IMR-90 (cell line): ENCODE results near the gene PRKD1. TPM values are rescaled to one million over a fixed set of nuclear protein-coding genes. Genes with fewer than 3 reads are reported as not detected.

Source experiments
- ATAC-seq: fragments of 200-7000 bp; cut with Tn5 transposase; 2 replicates; pipeline ENCODE4 v1.9.1; 2020; ENCODE audit warnings: low read depth, mild to moderate bottlenecking, moderate library complexity
- BruUV-seq: library from RNA; stranded (reverse); fragments of 400-500 nt; replicated peaks from 2 replicates; lab custom pipeline; 2021; lab: Mats Ljungman, UMichigan
- CTCF ChIA-PET: fragments of 300-600 bp; formaldehyde crosslinking; extraction: SDS; loops from one replicate; lab custom pipeline; 2021; ENCODE audit warnings: antibody characterized with exemption; lab: Yijun Ruan, JAX
- POLR2A ChIA-PET: fragments of 300-600 bp; sonication (Branson Sonifier 250); formaldehyde crosslinking; loops from one replicate; lab custom pipeline; 2022; ENCODE audit warnings: antibody characterized with exemption; ENCODE audit not compliant: unreplicated experiment; lab: Charles Lee
- DNase-seq: peaks from one replicate; pipeline ENCODE4 v3.0.0; 2013
- H2AFZ ChIP-seq: replicated peaks from 2 replicates; pipeline ENCODE3; 2013; ENCODE audit warnings: low read length, mild to moderate bottlenecking; ENCODE audit not compliant: poor library complexity
- H2AK5ac ChIP-seq: 2 replicates; pipeline ENCODE4 v1.6.1; 2013; ENCODE audit warnings: low read depth, low read length, inconsistent platforms
- H2AK9ac ChIP-seq: replicated peaks from 2 replicates; pipeline ENCODE3; 2013; ENCODE audit warnings: mild to moderate bottlenecking, low read depth, low read length, moderate library complexity; ENCODE audit not compliant: poor library complexity
- H2BK120ac ChIP-seq: 2 replicates; pipeline ENCODE4 v1.6.1; 2013; ENCODE audit warnings: low read depth, low read length, inconsistent platforms
- H2BK15ac ChIP-seq: 3 replicates; pipeline ENCODE4 v1.6.1; 2013; ENCODE audit warnings: low read depth, low read length, inconsistent platforms
- H2BK20ac ChIP-seq: 2 replicates; pipeline ENCODE4 v1.6.1; 2013; ENCODE audit warnings: low read depth, mild to moderate bottlenecking, inconsistent platforms, low read length, moderate library complexity
- H2BK5ac ChIP-seq: 2 replicates; pipeline ENCODE4 v1.6.1; 2013; ENCODE audit warnings: mild to moderate bottlenecking, low read depth, low read length, inconsistent platforms; ENCODE audit not compliant: poor library complexity, severe bottlenecking
- H3K14ac ChIP-seq: replicated peaks from 2 replicates; pipeline ENCODE4 v1.6.1; 2013; ENCODE audit warnings: low read depth, low read length, inconsistent platforms
- H3K18ac ChIP-seq: 2 replicates; pipeline ENCODE4 v1.6.1; 2013; ENCODE audit warnings: low read depth, low read length, control low read depth
- H3K23ac ChIP-seq: 2 replicates; pipeline ENCODE4 v1.6.1; 2013; ENCODE audit warnings: low read depth, low read length, inconsistent platforms
- H3K27ac ChIP-seq: 2 replicates; pipeline ENCODE4 v1.5.1; 2013; ENCODE audit warnings: mild to moderate bottlenecking, control low read depth, low read length; ENCODE audit not compliant: insufficient read depth
- H3K27me3 ChIP-seq: 2 replicates; pipeline ENCODE4 v1.6.1; 2013; ENCODE audit warnings: low read length; ENCODE audit not compliant: control insufficient read depth, insufficient read depth
- H3K36me3 ChIP-seq: 2 replicates; pipeline ENCODE4 v1.6.1; 2013; ENCODE audit warnings: low read length, mixed read lengths; ENCODE audit not compliant: control insufficient read depth, insufficient read depth
- H3K4ac ChIP-seq: 2 replicates; pipeline ENCODE4 v1.6.1; 2013; ENCODE audit warnings: low read depth, low read length, inconsistent platforms
- H3K4me1 ChIP-seq: 2 replicates; pipeline ENCODE4 v1.6.1; 2013; ENCODE audit warnings: low read length, mixed read lengths; ENCODE audit not compliant: control insufficient read depth, insufficient read depth
- H3K4me2 ChIP-seq: 2 replicates; pipeline ENCODE4 v1.6.1; 2013; ENCODE audit warnings: low read depth, mild to moderate bottlenecking, control low read depth, low read length, moderate library complexity
- H3K4me3 ChIP-seq: 2 replicates; pipeline ENCODE4 v1.5.1; 2013; ENCODE audit warnings: low read depth, mild to moderate bottlenecking, control low read depth, low read length, moderate library complexity; ENCODE audit not compliant: insufficient read depth
- H3K56ac ChIP-seq: 2 replicates; pipeline ENCODE4 v1.6.1; 2013; ENCODE audit warnings: low read length, inconsistent platforms; ENCODE audit not compliant: insufficient read depth; ENCODE audit errors: extremely low read depth
- H3K79me1 ChIP-seq, 2 experiments: 2 replicates each; pipeline ENCODE4 v1.6.1; 2013; ENCODE audit warnings: low read length in 2 of 2, inconsistent platforms in 1 of 2, low read depth in 1 of 2
- H3K9ac ChIP-seq: 2 replicates; pipeline ENCODE4 v1.6.1; 2013; ENCODE audit warnings: low read depth, low read length, control low read depth
- H3K9me1 ChIP-seq: 2 replicates; pipeline ENCODE4 v1.6.1; 2013; ENCODE audit warnings: low read length, inconsistent platforms; ENCODE audit not compliant: insufficient read depth
- H3K9me3 ChIP-seq: 2 replicates; pipeline ENCODE4 v1.6.1; 2013; ENCODE audit warnings: low read length; ENCODE audit not compliant: control insufficient read depth, insufficient read depth
- H4K20me1 ChIP-seq: 2 replicates; pipeline ENCODE4 v1.6.1; 2013; ENCODE audit warnings: low read length, inconsistent platforms; ENCODE audit not compliant: insufficient read depth
- H4K5ac ChIP-seq: 2 replicates; pipeline ENCODE4 v1.6.1; 2013; ENCODE audit warnings: mild to moderate bottlenecking, low read depth, low read length, control low read depth
- H4K8ac ChIP-seq, 2 experiments: 2 replicates each; pipeline ENCODE4 v1.6.1; 2013; ENCODE audit warnings: low read depth in 2 of 2, low read length in 2 of 2, control low read depth in 1 of 2, inconsistent platforms in 1 of 2
- H4K91ac ChIP-seq: 2 replicates; pipeline ENCODE4 v1.6.1; 2013; ENCODE audit warnings: low read depth, low read length, inconsistent platforms; ENCODE audit not compliant: insufficient read depth
- BHLHE40 ChIP-seq: fragments of 150-350 bp; IDR thresholded peaks from 2 replicates; pipeline ENCODE4 v1.6.1; 2016; ENCODE audit warnings: mild to moderate bottlenecking, low read depth, low read length
- CEBPB ChIP-seq: IDR thresholded peaks from 2 replicates; pipeline ENCODE4 v1.6.1; 2012; ENCODE audit warnings: low read depth, low read length, improper control_type of control experiment
- NFE2L2 ChIP-seq: fragments of 150-350 bp; IDR thresholded peaks from 2 replicates; pipeline ENCODE4 v1.6.1; 2016; ENCODE audit warnings: low read depth, mild to moderate bottlenecking, low read length
- WGBS, 2 experiments: methylation state at CpG; one replicate each; pipeline versions ENCODE4 v1.1.5 to v1.1.7; 2013; ENCODE audit warnings: missing lambda C conversion rate in 2 of 2; ENCODE audit not compliant: insufficient read length in 1 of 2; ENCODE audit errors: extremely low coverage in 2 of 2; 5-methylcytosine and 5-hydroxymethylcytosine counted together
- dilution Hi-C: fragments of 300-500 bp; cut with HindIII; formaldehyde crosslinking; loops from one replicate; pipeline ENCODE4 v1.14.3; 2018; ENCODE audit warnings: low sequenced_read_pairs; ENCODE audit not compliant: unreplicated experiment
- in situ Hi-C: fragments of 300-500 bp; cut with MboI; formaldehyde crosslinking; loops from 3 replicates; pipeline ENCODE4 v1.14.3; 2019; ENCODE audit warnings: low sequenced_read_pairs, inconsistent platforms, mixed read lengths
- intact Hi-C: fragments of 100-400 bp; cut with micrococcal nuclease; formaldehyde crosslinking; loops from 2 replicates; pipeline ENCODE4 v1.10.0; 2022
- polyA plus RNA-seq, 3 experiments: library from polyadenylated mRNA; depleted of rRNA; stranded (reverse); fragments of >200 nt; gene quantifications; 2 replicates each; pipeline ENCODE4 v1.2.3, GENCODE V29; 2012; ENCODE audit warnings: low replicate concordance in 1 of 3
- total RNA-seq: library from RNA; depleted of rRNA; stranded (reverse); fragments of >200 nt; gene quantifications from 2 replicates; pipeline ENCODE4 v1.2.3, GENCODE V29; 2012

Gene PRKD1
- total and polyA plus RNA-seq, 2 of the 4 experiments (the other 2 are of a cell fraction) = 12.9 to 14.2 TPM

- peak; percentile 48 for DNase-seq
- ChIA-PET CTCF (no interaction called here), POLR2A (no interaction called here)
- no peaks in the 10 kb centered on the region for H3K79me1 ChIP-seq
- no peak overlapping the region for H4K8ac ChIP-seq
- no peak overlapping the region for H3K27ac ChIP-seq
- no peak overlapping the region for H2BK5ac ChIP-seq
- no peak overlapping the region for H3K56ac ChIP-seq
- H3K36me3 ChIP-seq = no peaks in the 10 kb centered on the region
- TF ChIP-seq BHLHE40 (no peak), CEBPB (peak; percentile 7; the same call in 1 of the 2 replicates), NFE2L2 (peak; percentile 67)
- no peak overlapping the region for H2AK9ac ChIP-seq
- H3K4me3 ChIP-seq = no peak overlapping the region
- H3K9me3 ChIP-seq = no peaks in the 10 kb centered on the region
- H3K4me2 ChIP-seq = no peak overlapping the region
- intact Hi-C loops = no loop called here
- ATAC-seq = no peak
- no CpG with 5 or more reads among the region's 2 CpGs for whole genome bisulfite sequencing, 2 experiments
- H3K4ac ChIP-seq = no peak overlapping the region
- H2BK120ac ChIP-seq = no peak overlapping the region
- no peaks in the 10 kb centered on the region for H3K9me1 ChIP-seq
- no TSS peak for BruUV-seq
- H2BK20ac ChIP-seq = no peak overlapping the region
- H2AFZ ChIP-seq = no peak overlapping the region
- H3K9ac ChIP-seq = no peak overlapping the region
- in situ Hi-C loops = no loop called here
- no peak overlapping the region for H2AK5ac ChIP-seq
- H4K91ac ChIP-seq = no peak overlapping the region
- H3K4me1 ChIP-seq = no peaks in the 10 kb centered on the region
- no peaks in the 10 kb centered on the region for H3K27me3 ChIP-seq
- dilution Hi-C loops = no loop called here
- H4K20me1 ChIP-seq = no peaks in the 10 kb centered on the region
- no peak overlapping the region for H2BK15ac ChIP-seq
- no peak overlapping the region for H4K5ac ChIP-seq
- no peak overlapping the region for H3K23ac ChIP-seq
- no peak overlapping the region for H3K18ac ChIP-seq
- H3K14ac ChIP-seq = no peak overlapping the region
These were observed 9.5 kb upstream of the PRKD1 start for GRCh38 chr14:29937116-29937515.
